ENCODE measurements around the gene GSN.

Gene GSN

GRCh38 chr9:121354141-121354540 is 86.2 kb downstream of the GSN start:
- peaks cover 2% of the 10 kb centered on the region; the same call in 1 of the 2 replicates for H3K4me1 ChIP-seq (ENCODE audit: control insufficient read depth, insufficient read depth, low read length)
- no CpG with 5 or more reads among the region's 5 CpGs for WGBS (ENCODE audit: insufficient coverage, insufficient read length)
- H3K27me3 ChIP-seq (ENCODE audit: control insufficient read depth, insufficient read depth, low read length): no peaks in the 10 kb centered on the region
- H3K36me3 ChIP-seq (ENCODE audit: control insufficient read depth, insufficient read depth, low read length): no peaks in the 10 kb centered on the region
- H3K4me3 ChIP-seq (ENCODE audit: low read length): no peak overlapping the region
- no peak for DNase-seq (ENCODE audit: low read depth, low spot score)
- H3K27ac ChIP-seq (ENCODE audit: low read length): no peak overlapping the region
- no peaks in the 10 kb centered on the region for H3K9me3 ChIP-seq (ENCODE audit: control insufficient read depth, insufficient read depth, low read length)

- WGBS (ENCODE audit: insufficient coverage, insufficient read length): no CpG with 5 or more reads among the region's 5 CpGs
- H3K27me3 ChIP-seq (ENCODE audit: control insufficient read depth, insufficient read depth, low read length): no peaks in the 10 kb centered on the region
- no peak overlapping the region for H3K4me3 ChIP-seq (ENCODE audit: low read length)
- no peak overlapping the region for H3K27ac ChIP-seq (ENCODE audit: low read length)
- DNase-seq (ENCODE audit: low read depth, low spot score): no peak
- no peaks in the 10 kb centered on the region for H3K9me3 ChIP-seq (ENCODE audit: control insufficient read depth, insufficient read depth, low read length)
- no peaks in the 10 kb centered on the region for H3K36me3 ChIP-seq (ENCODE audit: control insufficient read depth, insufficient read depth, low read length)
- H3K4me1 ChIP-seq (ENCODE audit: control insufficient read depth, insufficient read depth, low read length): peaks cover 2% of the 10 kb centered on the region; the same call in 1 of the 2 replicates
Measured at GRCh38 chr9:121354762-121355161, 86.8 kb downstream of the GSN start.

GRCh38 chr9:121357011-121357410 is 89.0 kb downstream of the GSN start:
- Histone ChIP-seq H3K27ac (ENCODE audit: low read length) (no peak overlapping the region), H3K4me3 (ENCODE audit: low read length) (no peak overlapping the region), H3K27me3 (ENCODE audit: control insufficient read depth, insufficient read depth, low read length) (no peaks in the 10 kb centered on the region), H3K36me3 (ENCODE audit: control insufficient read depth, insufficient read depth, low read length) (no peaks in the 10 kb centered on the region), H3K9me3 (ENCODE audit: control insufficient read depth, insufficient read depth, low read length) (no peaks in the 10 kb centered on the region), H3K4me1 (ENCODE audit: control insufficient read depth, insufficient read depth, low read length) (peaks cover 2% of the 10 kb centered on the region; the same call in 1 of the 2 replicates)
- no peak for DNase-seq (ENCODE audit: low read depth, low spot score)
- WGBS (ENCODE audit: insufficient coverage, insufficient read length): 100% methylated on average over 1 of the region's 3 CpGs

- Histone ChIP-seq H3K4me3 (ENCODE audit: low read length) (no peak overlapping the region), H3K36me3 (ENCODE audit: control insufficient read depth, insufficient read depth, low read length) (no peaks in the 10 kb centered on the region), H3K27me3 (ENCODE audit: control insufficient read depth, insufficient read depth, low read length) (no peaks in the 10 kb centered on the region), H3K9me3 (ENCODE audit: control insufficient read depth, insufficient read depth, low read length) (no peaks in the 10 kb centered on the region), H3K4me1 (ENCODE audit: control insufficient read depth, insufficient read depth, low read length) (no peaks in the 10 kb centered on the region; the same call in 1 of the 2 replicates), H3K27ac (ENCODE audit: low read length) (no peak overlapping the region)
- WGBS (ENCODE audit: insufficient coverage, insufficient read length): no CpG with 5 or more reads among the region's 3 CpGs
- no peak for DNase-seq (ENCODE audit: low read depth, low spot score)
Measured at GRCh38 chr9:121358751-121359150, 90.8 kb downstream of the GSN start.

- no peaks in the 10 kb centered on the region for H3K9me3 ChIP-seq (ENCODE audit: control insufficient read depth, insufficient read depth, low read length)
- H3K27ac ChIP-seq (ENCODE audit: low read length): no peak overlapping the region
- no CpG with 5 or more reads among the region's 3 CpGs for WGBS (ENCODE audit: insufficient coverage, insufficient read length)
- no peak for DNase-seq (ENCODE audit: low read depth, low spot score)
- no peak overlapping the region for H3K4me3 ChIP-seq (ENCODE audit: low read length)
- H3K4me1 ChIP-seq (ENCODE audit: control insufficient read depth, insufficient read depth, low read length): no peaks in the 10 kb centered on the region
- no peaks in the 10 kb centered on the region for H3K27me3 ChIP-seq (ENCODE audit: control insufficient read depth, insufficient read depth, low read length)
- H3K36me3 ChIP-seq (ENCODE audit: control insufficient read depth, insufficient read depth, low read length): no peaks in the 10 kb centered on the region
Measured at GRCh38 chr9:121359351-121360294, 91.7 kb downstream of the GSN start.

- no peak overlapping the region for H3K4me3 ChIP-seq (ENCODE audit: low read length)
- no peak overlapping the region for H3K27ac ChIP-seq (ENCODE audit: low read length)
- H3K36me3 ChIP-seq (ENCODE audit: control insufficient read depth, insufficient read depth, low read length): no peaks in the 10 kb centered on the region
- no peak for DNase-seq (ENCODE audit: low read depth, low spot score)
- H3K4me1 ChIP-seq (ENCODE audit: control insufficient read depth, insufficient read depth, low read length): no peaks in the 10 kb centered on the region
- no peaks in the 10 kb centered on the region for H3K27me3 ChIP-seq (ENCODE audit: control insufficient read depth, insufficient read depth, low read length)
- no peaks in the 10 kb centered on the region for H3K9me3 ChIP-seq (ENCODE audit: control insufficient read depth, insufficient read depth, low read length)
Measured at GRCh38 chr9:121360601-121361374, 92.8 kb downstream of the GSN start.

GRCh38 chr9:121362813-121363621 is 95.1 kb downstream of the GSN start:
- no peak for DNase-seq (ENCODE audit: low read depth, low spot score)
- Histone ChIP-seq H3K27ac (ENCODE audit: low read length) (no peak overlapping the region), H3K4me3 (ENCODE audit: low read length) (no peak overlapping the region), H3K36me3 (ENCODE audit: control insufficient read depth, insufficient read depth, low read length) (no peaks in the 10 kb centered on the region), H3K27me3 (ENCODE audit: control insufficient read depth, insufficient read depth, low read length) (no peaks in the 10 kb centered on the region), H3K4me1 (ENCODE audit: control insufficient read depth, insufficient read depth, low read length) (no peaks in the 10 kb centered on the region), H3K9me3 (ENCODE audit: control insufficient read depth, insufficient read depth, low read length) (no peaks in the 10 kb centered on the region)
- no CpG with 5 or more reads among the region's 2 CpGs for WGBS (ENCODE audit: insufficient coverage, insufficient read length)

- WGBS (ENCODE audit: insufficient coverage, insufficient read length): no CpG with 5 or more reads among the region's 1 CpG
- Histone ChIP-seq H3K4me3 (ENCODE audit: low read length) (no peak overlapping the region), H3K9me3 (ENCODE audit: control insufficient read depth, insufficient read depth, low read length) (no peaks in the 10 kb centered on the region), H3K36me3 (ENCODE audit: control insufficient read depth, insufficient read depth, low read length) (no peaks in the 10 kb centered on the region), H3K27ac (ENCODE audit: low read length) (no peak overlapping the region), H3K27me3 (ENCODE audit: control insufficient read depth, insufficient read depth, low read length) (no peaks in the 10 kb centered on the region), H3K4me1 (ENCODE audit: control insufficient read depth, insufficient read depth, low read length) (no peaks in the 10 kb centered on the region)
- no peak for DNase-seq (ENCODE audit: low read depth, low spot score)
Measured at GRCh38 chr9:121363622-121363961, 95.6 kb downstream of the GSN start.

GRCh38 chr9:121364077-121364476 is 96.1 kb downstream of the GSN start:
- Histone ChIP-seq H3K4me3 (ENCODE audit: low read length) (no peak overlapping the region), H3K27ac (ENCODE audit: low read length) (no peak overlapping the region), H3K9me3 (ENCODE audit: control insufficient read depth, insufficient read depth, low read length) (no peaks in the 10 kb centered on the region), H3K4me1 (ENCODE audit: control insufficient read depth, insufficient read depth, low read length) (no peaks in the 10 kb centered on the region), H3K36me3 (ENCODE audit: control insufficient read depth, insufficient read depth, low read length) (no peaks in the 10 kb centered on the region), H3K27me3 (ENCODE audit: control insufficient read depth, insufficient read depth, low read length) (no peaks in the 10 kb centered on the region; the same call in 1 of the 2 replicates)
- no peak for DNase-seq (ENCODE audit: low read depth, low spot score)
- no CpG with 5 or more reads among the region's 5 CpGs for WGBS (ENCODE audit: insufficient coverage, insufficient read length)

- no peak for DNase-seq (ENCODE audit: low read depth, low spot score)
- H3K4me1 ChIP-seq (ENCODE audit: control insufficient read depth, insufficient read depth, low read length): no peaks in the 10 kb centered on the region; the same call in 1 of the 2 replicates
- no peak overlapping the region for H3K4me3 ChIP-seq (ENCODE audit: low read length)
- peaks cover 2% of the 10 kb centered on the region; the same call in 1 of the 2 replicates for H3K27me3 ChIP-seq (ENCODE audit: control insufficient read depth, insufficient read depth, low read length)
- no peaks in the 10 kb centered on the region for H3K36me3 ChIP-seq (ENCODE audit: control insufficient read depth, insufficient read depth, low read length)
- H3K9me3 ChIP-seq (ENCODE audit: control insufficient read depth, insufficient read depth, low read length): no peaks in the 10 kb centered on the region
- H3K27ac ChIP-seq (ENCODE audit: low read length): no peak overlapping the region
Measured at GRCh38 chr9:121364886-121365285, 96.9 kb downstream of the GSN start.
